OCI-LY1 (cell line): Measurements from ENCODE around the gene PTPN21.

Experiments
- CTCF ChIP-seq: fragments of 200-600 bp; sonication (generic), shearing (Covaris generic); IDR thresholded peaks from 2 replicates; pipeline ENCODE4 v1.5.1; 2017; ENCODE audit warnings: mild to moderate bottlenecking, antibody characterized with exemption, low read length, moderate library complexity, mixed read lengths
- EZH2 ChIP-seq: fragments of 200-600 bp; sonication (generic), shearing (Covaris generic); IDR thresholded peaks from 2 replicates; pipeline ENCODE4 v1.8.0; 2017; ENCODE audit warnings: borderline replicate concordance, mixed run types, mild to moderate bottlenecking, antibody characterized with exemption, low read length, moderate library complexity, mixed read lengths

DNA sequence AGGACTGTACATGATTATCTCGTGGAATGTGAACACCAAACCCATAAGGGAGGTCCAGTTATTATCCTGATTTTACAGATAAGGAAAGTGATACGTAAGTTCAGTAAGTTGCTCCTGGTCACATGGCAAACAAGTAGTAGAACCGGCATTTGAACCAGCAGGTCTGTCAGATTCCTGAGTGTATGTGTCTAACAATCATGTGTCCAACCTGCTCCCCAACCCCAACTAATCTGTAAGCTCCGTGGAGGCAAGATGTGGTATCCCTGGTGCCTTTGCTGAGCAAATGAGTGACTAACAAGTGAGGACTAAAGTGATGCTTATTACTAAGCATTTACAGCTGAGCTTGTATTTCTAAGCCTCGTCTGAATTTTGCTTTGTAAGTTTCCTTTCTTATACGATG lies 65.9 kb downstream of the PTPN21 start:
- no peak for TF ChIP-seq CTCF
- TF ChIP-seq EZH2, result no peak
